ENCODE results near the gene IQSEC1.

- TF ChIP-seq GATA2 (IDR thresholded peaks at IDR 0.05; ENCODE audit: low read depth, low read length) (no peak), GATA3 (IDR thresholded peaks at IDR 0.05; ENCODE audit: low read depth, low read length) (no peak)
These were observed 165.5 kb downstream of the IQSEC1 start for GRCh38 chr3:12907729-12908128.
